ENCODE results near the gene IGSF9B.

Gene IGSF9B

GRCh38 chr11:133936592-133936991 is 20.2 kb downstream of the IGSF9B start:
- DNase-seq (ENCODE audit: low read depth) = no peak

- DNase-seq (ENCODE audit: low read depth) = no peak
These were observed 20.6 kb downstream of the IGSF9B start for GRCh38 chr11:133936136-133936535.

- DNase-seq (ENCODE audit: low read depth) = no peak
These were observed 21.2 kb downstream of the IGSF9B start for GRCh38 chr11:133935551-133935910.

- DNase-seq (ENCODE audit: low read depth) = no peak
These were observed 21.9 kb downstream of the IGSF9B start for GRCh38 chr11:133934599-133935550.

- DNase-seq (ENCODE audit: low read depth) = no peak
These were observed 22.7 kb downstream of the IGSF9B start for GRCh38 chr11:133934096-133934495.

- DNase-seq (ENCODE audit: low read depth) = no peak
These were observed 25.2 kb downstream of the IGSF9B start for GRCh38 chr11:133931449-133932060.

GRCh38 chr11:133930767-133931448 is 25.9 kb downstream of the IGSF9B start:
- DNase-seq (ENCODE audit: low read depth) = no peak

- DNase-seq (ENCODE audit: low read depth) = no peak
These were observed 26.6 kb downstream of the IGSF9B start for GRCh38 chr11:133930053-133930766.

GRCh38 chr11:133929401-133930052 is 27.2 kb downstream of the IGSF9B start:
- no peak for DNase-seq (ENCODE audit: low read depth)

- DNase-seq (ENCODE audit: low read depth) = peak; percentile 74
These were observed 28.1 kb downstream of the IGSF9B start for GRCh38 chr11:133928628-133929059.

- DNase-seq (ENCODE audit: low read depth) = peak; percentile 62
These were observed 28.8 kb downstream of the IGSF9B start for GRCh38 chr11:133927690-133928627.

GRCh38 chr11:133926466-133927246 is 30.1 kb downstream of the IGSF9B start:
- DNase-seq (ENCODE audit: low read depth) = no peak

GRCh38 chr11:133925756-133926155 is 31.0 kb downstream of the IGSF9B start:
- DNase-seq (ENCODE audit: low read depth) = no peak

GRCh38 chr11:133924661-133925060 is 32.1 kb downstream of the IGSF9B start:
- DNase-seq (ENCODE audit: low read depth) = no peak

- no peak for DNase-seq (ENCODE audit: low read depth)
These were observed 34.5 kb downstream of the IGSF9B start for GRCh38 chr11:133922078-133922870.

GRCh38 chr11:133921513-133921912 is 35.3 kb downstream of the IGSF9B start:
- DNase-seq (ENCODE audit: low read depth) = no peak

GRCh38 chr11:133921026-133921425 is 35.7 kb downstream of the IGSF9B start:
- DNase-seq (ENCODE audit: low read depth) = no peak

- no peak for DNase-seq (ENCODE audit: low read depth)
These were observed 36.4 kb downstream of the IGSF9B start for GRCh38 chr11:133920109-133920990.

Measured in activated T-cell treated with anti-CD3 and anti-CD28 coated beads for 48 hours (primary cell).